GM18868 (cell line): ENCODE results near the gene BFSP1.

ENCODE experiments used
- ATAC-seq: cut with Tn5 transposase; IDR thresholded peaks from one replicate; pipeline ENCODE4 v1.9.1; 2021; ENCODE audit warnings: mild to moderate bottlenecking, moderate library complexity; ENCODE audit not compliant: unreplicated experiment

The BFSP1 gene

DNA sequence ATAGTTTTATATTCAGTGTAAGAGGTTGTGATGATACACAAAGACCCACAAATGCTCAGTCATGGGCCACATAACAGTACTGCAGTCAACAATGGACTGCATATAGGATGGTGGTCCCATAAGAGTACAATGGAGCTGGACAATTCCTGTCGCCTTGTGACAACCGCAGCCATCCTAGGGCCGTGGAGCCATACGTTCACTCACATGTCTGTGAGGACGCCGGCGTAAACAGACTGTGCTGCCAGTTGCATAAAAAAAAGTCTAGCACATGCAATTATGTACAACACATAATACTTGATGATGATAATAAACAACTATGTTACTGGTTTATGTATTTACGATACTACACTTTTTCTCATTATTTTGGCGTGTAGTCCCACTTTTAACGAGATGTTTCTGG lies 30.9 kb downstream of the BFSP1 start:
- no peak for ATAC-seq

DNA sequence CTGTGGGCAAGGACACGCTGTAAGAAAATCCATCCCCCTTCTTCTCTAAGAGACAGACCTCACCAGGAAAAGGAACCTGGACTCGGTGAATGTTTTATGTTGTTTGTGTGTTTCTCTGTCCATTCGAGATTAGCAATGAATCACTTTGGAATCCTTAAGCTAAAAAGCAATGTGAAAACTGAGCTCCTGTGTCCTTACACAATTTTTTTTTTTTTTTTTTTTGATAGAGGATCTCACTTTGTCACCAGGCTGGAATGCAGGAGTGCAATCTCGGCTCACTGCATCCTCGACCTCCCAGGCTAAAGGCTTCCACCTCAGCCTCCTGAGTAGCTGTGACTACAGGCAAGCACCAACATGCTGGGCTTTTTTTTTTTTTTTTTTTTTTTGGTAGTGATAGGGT lies 32.1 kb downstream of the BFSP1 start:
- ATAC-seq, result no peak

- no peak for ATAC-seq
Observed at GRCh38 chr20:17498641-17499040, 32.5 kb downstream of the BFSP1 start.

- no peak for ATAC-seq
Observed at GRCh38 chr20:17497821-17498580, 33.2 kb downstream of the BFSP1 start.

DNA sequence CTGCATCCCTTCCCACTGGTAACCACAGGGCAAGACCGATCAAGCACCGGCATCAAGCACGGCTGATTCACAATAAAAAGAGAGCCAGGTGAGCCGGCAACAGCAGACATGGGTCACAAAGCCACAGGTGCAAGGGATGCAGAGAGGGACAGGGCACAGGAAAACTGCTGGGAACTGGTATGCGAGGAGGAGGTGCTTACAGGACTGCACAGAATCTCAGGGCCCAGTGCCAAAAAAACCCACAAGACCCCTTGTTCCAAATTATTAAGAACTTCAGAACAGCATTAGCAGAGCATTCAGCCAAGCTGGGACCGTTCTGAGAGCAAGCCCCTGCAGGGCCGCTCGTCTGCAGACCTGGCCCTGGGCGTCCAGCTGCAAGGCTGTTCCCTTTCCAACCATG lies 35.4 kb downstream of the BFSP1 start:
- no peak for ATAC-seq

- no peak for ATAC-seq
Observed at GRCh38 chr20:17494201-17494600, 37.0 kb downstream of the BFSP1 start.

GRCh38 chr20:17493173-17493572 lies 38.0 kb downstream of the BFSP1 start:
- no peak for ATAC-seq

GRCh38 chr20:17491488-17491887 lies 39.7 kb downstream of the BFSP1 start:
- no peak for ATAC-seq

DNA sequence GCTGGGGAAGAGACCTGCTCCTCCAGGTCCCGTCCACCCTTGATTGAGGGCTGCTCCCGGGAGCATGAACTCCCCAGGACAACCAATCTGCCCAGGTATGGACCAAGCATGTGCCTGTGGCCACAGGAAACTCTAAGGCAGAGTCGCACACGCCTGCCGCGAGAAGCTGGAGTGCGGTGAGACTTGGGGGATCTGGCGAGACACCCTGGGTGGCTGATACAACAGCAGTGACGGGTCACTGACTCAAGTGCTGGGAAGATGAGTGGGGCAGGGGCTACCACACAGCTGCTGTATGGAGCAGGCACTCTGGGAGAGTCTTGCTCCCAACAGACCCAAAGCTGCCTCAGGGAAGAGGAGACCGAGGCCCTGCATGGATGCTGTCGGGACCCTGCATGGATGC lies 40.1 kb downstream of the BFSP1 start:
- ATAC-seq, result no peak

- no peak for ATAC-seq
Observed at GRCh38 chr20:17490501-17490900, 40.7 kb downstream of the BFSP1 start.

DNA sequence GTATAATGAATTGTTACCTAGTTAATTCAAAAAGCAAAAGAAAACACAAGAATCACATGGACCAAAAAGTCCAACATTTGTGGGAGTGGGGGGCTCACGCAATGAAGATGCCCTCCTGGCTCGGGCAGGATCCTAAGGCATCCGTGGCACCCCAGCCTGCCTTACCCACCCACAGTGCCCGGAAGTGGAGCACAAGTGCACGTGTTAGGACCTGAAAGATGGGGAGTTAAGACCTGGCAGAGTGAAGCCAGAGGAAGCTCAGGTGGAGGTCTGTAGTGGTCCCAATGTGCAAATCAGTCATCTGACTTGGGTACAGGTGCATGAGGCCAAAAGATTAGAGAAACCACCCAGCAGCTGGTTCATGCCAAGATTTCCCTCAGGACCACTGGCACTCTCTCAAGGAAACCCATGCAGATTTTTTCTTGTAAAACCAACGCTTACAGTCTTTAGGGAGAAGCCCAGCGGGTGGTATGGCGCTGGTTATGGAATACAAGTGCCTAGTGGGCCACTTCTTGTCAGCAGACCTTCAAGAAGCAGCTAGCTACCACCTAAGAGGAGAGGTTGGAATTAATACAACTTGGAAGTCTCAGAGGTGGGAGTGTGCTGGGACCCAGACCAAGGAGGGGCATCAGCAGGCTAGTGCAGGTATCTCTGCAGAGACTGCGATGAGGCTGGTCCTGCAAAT lies 42.1 kb downstream of the BFSP1 start:
- no peak for ATAC-seq

DNA sequence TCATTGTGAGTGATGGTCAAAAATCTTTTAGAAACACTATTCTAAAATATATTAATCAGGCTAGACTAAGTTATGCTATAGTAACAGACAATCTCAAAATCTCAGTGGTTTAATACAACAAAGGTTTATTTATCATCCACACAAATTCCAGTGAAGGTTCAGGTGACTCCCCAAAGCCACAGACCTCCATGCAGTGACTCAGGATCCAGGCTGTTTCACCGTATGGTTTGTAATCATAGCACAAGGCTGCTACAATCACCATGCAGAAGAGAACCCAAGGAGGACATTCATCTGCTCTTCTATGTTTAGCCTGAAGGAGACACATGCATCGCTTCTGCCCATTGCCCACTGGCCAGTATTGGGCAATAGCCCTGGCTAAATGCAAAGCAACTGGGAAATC lies 46.2 kb downstream of the BFSP1 start:
- ATAC-seq, result no peak

DNA sequence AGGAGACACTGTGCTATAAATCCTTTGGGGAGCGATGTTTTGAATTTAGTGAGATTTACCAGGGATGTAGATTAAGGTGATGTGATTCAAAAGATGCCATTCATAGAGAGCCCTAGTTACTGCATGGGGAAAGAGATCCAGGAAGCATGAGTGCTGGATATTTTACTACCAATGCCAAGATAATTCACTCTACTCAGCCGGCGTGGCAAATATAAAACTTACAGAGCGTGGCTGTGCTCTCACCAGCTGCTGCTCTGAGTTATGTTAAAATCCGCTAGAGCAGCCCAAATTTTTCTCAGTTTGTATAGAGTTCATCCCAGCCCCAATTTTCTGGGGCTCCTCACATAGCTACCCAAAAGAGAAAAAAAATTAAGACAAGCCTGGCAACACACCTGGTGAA lies 48.6 kb downstream of the BFSP1 start:
- no peak for ATAC-seq

- ATAC-seq, result no peak
Observed at GRCh38 chr20:17481661-17482060, 49.5 kb downstream of the BFSP1 start.

- ATAC-seq, result no peak
Observed at GRCh38 chr20:17480696-17481095, 50.5 kb downstream of the BFSP1 start.

DNA sequence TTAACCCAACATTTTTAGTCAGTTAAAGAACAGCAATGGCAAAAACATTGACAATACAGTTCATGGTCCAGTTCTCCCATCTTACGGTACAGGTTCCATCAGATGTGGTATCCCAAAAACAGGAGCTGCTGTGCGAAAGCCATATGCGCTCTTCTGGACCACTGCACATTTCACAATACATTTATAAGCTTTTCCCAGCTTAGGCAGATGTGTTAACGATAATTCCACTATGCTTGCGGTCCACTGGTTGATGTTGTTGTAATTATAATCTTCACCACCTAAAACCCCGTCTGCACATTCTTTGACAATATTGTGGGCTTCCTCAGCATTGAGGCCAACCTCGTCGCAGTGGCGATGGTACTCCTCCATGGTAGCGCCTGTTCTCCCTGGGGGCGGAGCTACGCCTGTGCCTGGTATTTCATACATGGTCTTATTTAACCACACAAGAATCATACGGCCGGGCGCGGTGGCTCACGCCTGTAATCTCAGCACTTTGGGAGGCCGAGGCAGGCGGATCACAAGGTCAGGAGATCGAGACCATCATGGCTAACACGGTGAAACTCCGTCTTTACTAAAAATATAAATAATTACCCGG lies 52.0 kb downstream of the BFSP1 start:
- ATAC-seq, result no peak

DNA sequence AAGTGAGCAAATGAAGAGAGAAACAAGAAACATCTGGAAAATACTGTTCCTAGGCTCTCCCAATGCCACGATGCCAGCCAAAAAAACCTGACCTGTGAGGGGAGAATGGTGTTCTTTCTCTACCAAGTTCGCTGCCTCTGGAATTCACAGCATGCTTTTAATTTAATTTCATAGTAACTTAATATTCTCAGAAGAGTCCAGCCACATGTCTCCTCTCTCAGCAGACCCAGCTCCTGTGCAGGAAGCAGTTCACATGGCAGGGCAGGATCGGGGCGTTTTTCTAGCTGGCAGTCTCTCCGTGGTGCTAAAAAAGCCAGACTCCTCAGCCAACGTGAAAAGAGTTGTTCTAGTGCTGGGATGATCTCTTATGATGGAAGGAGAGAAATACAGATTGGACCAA lies 57.5 kb downstream of the BFSP1 start:
- no peak for ATAC-seq

- ATAC-seq, result no peak
Observed at GRCh38 chr20:17471606-17472187, 59.5 kb downstream of the BFSP1 start.

GRCh38 chr20:17470973-17471372 lies 60.2 kb downstream of the BFSP1 start:
- no peak for ATAC-seq

DNA sequence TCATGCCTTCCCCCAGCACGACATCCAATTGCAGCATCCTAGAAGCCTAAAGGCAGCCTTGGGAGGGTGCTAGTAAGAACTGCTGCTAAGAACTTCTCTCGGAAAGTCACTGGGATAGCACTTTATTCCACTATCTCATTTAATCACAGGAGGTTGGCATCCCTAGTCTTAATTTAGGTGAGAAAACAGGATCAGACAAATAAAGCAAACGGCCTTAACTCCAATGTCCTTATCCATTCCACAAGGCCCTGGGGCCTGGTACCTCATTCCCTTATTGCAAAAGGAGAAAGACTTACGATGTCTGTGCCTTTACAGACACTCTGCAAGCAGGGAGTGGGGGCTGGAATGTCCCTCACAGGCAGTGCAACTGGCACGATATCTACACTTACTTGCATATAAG lies 60.7 kb downstream of the BFSP1 start:
- ATAC-seq, result no peak

DNA sequence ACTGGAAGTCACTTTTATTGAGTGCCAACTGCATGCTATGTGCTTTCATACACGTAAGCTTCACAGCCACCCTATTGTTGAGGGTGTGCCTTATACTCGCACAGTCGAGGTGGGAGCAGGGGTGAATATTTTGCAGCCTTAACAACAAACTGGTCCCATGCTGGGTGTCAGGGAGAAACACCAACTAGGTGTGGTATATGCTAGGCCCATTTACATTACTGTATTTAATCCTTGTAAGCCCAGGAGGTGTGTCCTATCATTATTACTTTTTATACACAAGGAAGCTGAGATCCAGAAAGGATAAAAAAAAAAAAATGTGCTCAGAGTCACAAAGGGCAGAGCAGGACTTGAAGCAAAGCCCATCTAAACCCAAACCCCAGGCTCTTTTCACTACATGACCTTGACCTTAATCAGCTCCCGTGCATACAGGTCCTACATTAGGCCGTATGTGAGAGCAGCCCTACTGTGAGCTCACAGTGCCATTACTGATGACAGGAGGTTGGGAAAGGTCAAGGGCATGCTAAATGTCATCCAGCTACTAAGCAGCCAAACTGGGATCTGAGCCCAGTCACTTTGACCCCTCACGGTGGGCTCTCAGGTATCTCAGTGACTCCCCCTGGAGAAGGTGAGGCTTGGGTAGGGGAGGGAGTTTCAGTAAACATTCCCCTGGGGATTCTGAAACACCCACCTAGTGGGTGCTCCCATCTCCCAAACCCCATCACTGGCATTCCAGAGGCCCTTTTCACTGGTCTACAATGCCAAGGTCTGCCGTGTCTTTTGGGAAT lies 61.7 kb downstream of the BFSP1 start:
- ATAC-seq, result no peak
